HEK293 (cell line): ENCODE measurements around the gene OXSM.

Experiments used
- CTCF ChIP-seq: fragments of 450-650 bp; formaldehyde crosslinking; IDR thresholded peaks from 2 replicates; pipeline ENCODE4 v1.5.1; 2016; ENCODE audit warnings: missing biosample characterization, missing genetic modification characterization
- MZF1 ChIP-seq: fragments of 450-650 bp; formaldehyde crosslinking; IDR thresholded peaks from 2 replicates; pipeline ENCODE4 v1.5.1; 2017; ENCODE audit warnings: missing biosample characterization, missing genetic modification characterization, borderline replicate concordance
- OVOL3 ChIP-seq: fragments of 450-650 bp; formaldehyde crosslinking; IDR thresholded peaks from 2 replicates; pipeline ENCODE4 v1.5.1; 2016; ENCODE audit warnings: missing biosample characterization, missing genetic modification characterization
- REST ChIP-seq: fragments of 450-650 bp; formaldehyde crosslinking; IDR thresholded peaks from 2 replicates; pipeline ENCODE4 v1.5.1; 2016; ENCODE audit warnings: missing biosample characterization, missing genetic modification characterization
- SP3 ChIP-seq: fragments of 450-650 bp; formaldehyde crosslinking; IDR thresholded peaks from 2 replicates; pipeline ENCODE4 v1.5.1; 2016; ENCODE audit warnings: missing biosample characterization, missing genetic modification characterization
- ZBTB26 ChIP-seq: fragments of 450-650 bp; formaldehyde crosslinking; optimal IDR thresholded peaks from 2 replicates; pipeline ENCODE3; 2016; ENCODE audit warnings: missing biosample characterization, mild to moderate bottlenecking, missing genetic modification characterization
- ZBTB7A ChIP-seq: fragments of 450-650 bp; formaldehyde crosslinking; IDR thresholded peaks from 2 replicates; pipeline ENCODE4 v1.5.1; 2016; ENCODE audit warnings: low read depth, missing biosample characterization, missing genetic modification characterization
- ZNF140 ChIP-seq: fragments of 450-650 bp; formaldehyde crosslinking; IDR thresholded peaks from 2 replicates; pipeline ENCODE4 v1.5.1; 2016; ENCODE audit warnings: missing biosample characterization, missing genetic modification characterization
- ZNF146 ChIP-seq: fragments of 450-650 bp; formaldehyde crosslinking; IDR thresholded peaks from 2 replicates; pipeline ENCODE4 v1.5.1; 2016; ENCODE audit warnings: missing biosample characterization, missing genetic modification characterization
- ZNF529 ChIP-seq: fragments of 450-650 bp; formaldehyde crosslinking; IDR thresholded peaks from 2 replicates; pipeline ENCODE4 v1.5.1; 2017; ENCODE audit warnings: missing genetic modification characterization, missing biosample characterization; ENCODE audit not compliant: insufficient replicate concordance
- ZNF548 ChIP-seq: fragments of 450-650 bp; formaldehyde crosslinking; IDR thresholded peaks from 2 replicates; pipeline ENCODE4 v1.5.1; 2016; ENCODE audit warnings: missing biosample characterization, missing genetic modification characterization

- TF ChIP-seq CTCF (no peak), ZNF548 (tag by site-specific recombination) (no peak), SP3 (tag by site-specific recombination) (no peak), OVOL3 (no peak), REST (tag by site-specific recombination) (no peak), ZNF146 (tag by site-specific recombination) (no peak), ZBTB7A (tag by site-specific recombination) (no peak), ZNF140 (no peak), ZBTB26 (tag by site-specific recombination) (no peak), ZNF529 (tag by site-specific recombination) (no peak), MZF1 (tag by site-specific recombination) (no peak)
These were observed 27.7 kb downstream of the OXSM start for GRCh38 chr3:25817638-25818037.
